SK-N-MC (cell line): Measurements from ENCODE around the gene DENND2A.

Source experiments
- EZH2 ChIP-seq: fragments of 200-600 bp; sonication (generic); IDR thresholded peaks from one replicate; pipeline ENCODE4 v1.6.1; 2017; ENCODE audit warnings: antibody characterized with exemption
- FOXP2 ChIP-seq: optimal IDR thresholded peaks from 2 replicates; pipeline ENCODE3; 2011; ENCODE audit warnings: mild to moderate bottlenecking, moderate library complexity; ENCODE audit not compliant: insufficient read depth; ENCODE audit errors: extremely low read length, control extremely low read depth
- POLR2AphosphoS5 ChIP-seq: IDR thresholded peaks from 2 replicates; pipeline ENCODE4 v1.6.1; 2012; ENCODE audit warnings: mild to moderate bottlenecking, low read depth, low read length, borderline replicate concordance

DNA sequence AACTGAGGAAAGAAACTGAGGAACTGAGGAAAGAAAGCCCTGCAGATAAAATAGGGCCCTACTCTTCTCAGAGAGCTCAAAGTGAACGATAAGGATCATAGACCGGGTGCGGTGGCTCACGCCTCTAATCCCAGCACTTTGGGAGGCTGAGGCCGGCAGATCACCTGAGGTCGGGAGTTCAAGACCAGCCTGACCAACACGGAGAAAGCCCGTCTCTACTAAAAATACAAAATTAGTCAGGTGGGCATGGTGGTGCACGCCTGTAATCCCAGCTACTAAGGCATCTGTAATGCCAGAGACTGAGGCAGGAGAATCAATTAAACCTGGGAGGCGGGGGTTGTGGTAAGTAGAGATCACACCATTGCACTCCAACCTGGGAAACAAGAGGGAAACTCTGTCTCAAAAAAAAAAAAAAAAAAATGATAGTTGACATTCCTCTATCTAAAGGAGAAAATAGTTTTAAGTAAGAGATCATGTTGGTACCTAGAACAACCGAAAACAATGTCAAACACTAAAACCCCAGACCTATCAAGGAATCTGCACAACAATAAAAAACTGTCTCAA lies 163.8 kb downstream of the DENND2A start:
- TF ChIP-seq POLR2AphosphoS5 (no peak), EZH2 (no peak), FOXP2 (no peak)
